Measurements from ENCODE around the gene NDUFC2.
"Not testable (repeated sequence)": the region's sequence is repeated elsewhere in the genome, so short reads cannot be mapped to it uniquely, and the experiment has no call there.

The NDUFC2 gene

DNA sequence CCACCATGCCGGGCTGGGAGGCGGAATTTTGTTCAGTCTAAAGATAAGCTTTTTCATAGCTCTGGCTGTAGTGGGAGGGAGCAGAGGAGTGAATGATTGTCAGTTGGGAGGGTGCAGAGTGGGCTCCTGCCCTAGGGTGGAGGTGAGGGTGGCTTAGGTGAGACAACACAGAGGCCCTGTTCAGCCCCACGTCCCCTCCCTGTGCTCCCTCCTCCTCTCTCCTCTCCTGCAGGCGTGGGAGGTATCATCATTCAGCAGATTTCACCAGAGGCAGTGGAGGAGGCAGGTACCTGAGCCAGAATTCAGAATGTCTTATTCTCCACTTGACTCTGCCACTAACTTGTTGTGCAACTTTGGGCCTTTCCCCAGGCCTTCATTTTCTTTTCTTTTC lies 17.7 kb downstream of the NDUFC2 start:
- no peak for DNase-seq (ENCODE audit: low read depth)
- in situ Hi-C loops (cut with HindIII; ENCODE audit: low sequenced_read_pairs) = no loop called here
- H3K4me3 ChIP-seq (ENCODE audit: low read depth, low read length) = no peak overlapping the region
- TF ChIP-seq, protein P1, sequence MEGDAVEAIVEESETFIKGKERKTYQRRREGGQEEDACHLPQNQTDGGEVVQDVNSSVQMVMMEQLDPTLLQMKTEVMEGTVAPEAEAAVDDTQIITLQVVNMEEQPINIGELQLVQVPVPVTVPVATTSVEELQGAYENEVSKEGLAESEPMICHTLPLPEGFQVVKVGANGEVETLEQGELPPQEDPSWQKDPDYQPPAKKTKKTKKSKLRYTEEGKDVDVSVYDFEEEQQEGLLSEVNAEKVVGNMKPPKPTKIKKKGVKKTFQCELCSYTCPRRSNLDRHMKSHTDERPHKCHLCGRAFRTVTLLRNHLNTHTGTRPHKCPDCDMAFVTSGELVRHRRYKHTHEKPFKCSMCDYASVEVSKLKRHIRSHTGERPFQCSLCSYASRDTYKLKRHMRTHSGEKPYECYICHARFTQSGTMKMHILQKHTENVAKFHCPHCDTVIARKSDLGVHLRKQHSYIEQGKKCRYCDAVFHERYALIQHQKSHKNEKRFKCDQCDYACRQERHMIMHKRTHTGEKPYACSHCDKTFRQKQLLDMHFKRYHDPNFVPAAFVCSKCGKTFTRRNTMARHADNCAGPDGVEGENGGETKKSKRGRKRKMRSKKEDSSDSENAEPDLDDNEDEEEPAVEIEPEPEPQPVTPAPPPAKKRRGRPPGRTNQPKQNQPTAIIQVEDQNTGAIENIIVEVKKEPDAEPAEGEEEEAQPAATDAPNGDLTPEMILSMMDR (IDR thresholded peaks at IDR 0.05; ENCODE audit: low read depth, low read length, missing control alignments) = no peak

DNA sequence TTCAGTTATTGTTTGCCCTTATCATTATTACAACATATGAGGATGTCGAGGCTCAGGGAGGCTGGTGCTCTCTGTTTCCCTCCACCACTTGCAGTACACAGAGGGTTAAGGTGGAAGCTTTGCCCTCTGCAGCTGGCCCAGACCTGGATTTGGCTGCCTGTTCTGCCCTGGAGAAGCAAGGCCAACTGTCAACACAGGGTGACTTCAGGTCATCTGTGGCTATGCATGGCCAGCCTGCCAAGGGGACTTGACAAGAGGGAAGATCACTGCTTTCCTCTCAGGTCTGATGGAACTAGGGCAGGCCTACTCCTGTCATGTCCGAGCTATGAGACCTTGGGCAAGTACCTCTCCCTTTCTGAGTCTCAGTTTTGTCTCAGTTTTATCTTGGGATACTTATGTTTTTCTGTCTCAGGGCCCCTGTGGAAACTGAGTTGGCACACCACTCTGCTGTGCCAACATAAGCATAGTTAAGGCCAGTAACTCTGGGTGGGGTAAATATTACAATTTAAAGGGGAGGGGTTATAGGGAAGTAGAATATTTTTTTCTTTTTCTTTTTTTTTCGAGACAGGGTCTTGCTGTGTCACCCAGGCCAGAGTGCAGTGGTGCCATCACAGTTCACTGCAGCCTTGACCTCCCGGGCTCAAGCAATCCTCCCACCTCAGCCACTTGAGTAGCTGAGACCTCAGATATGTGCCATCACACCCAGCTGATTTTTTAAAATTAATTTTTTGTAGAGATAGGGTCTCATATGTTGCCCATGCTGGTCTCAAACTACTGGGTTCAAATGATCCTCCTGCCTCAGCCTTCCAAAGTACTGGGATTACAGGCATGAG lies 18.4 kb downstream of the NDUFC2 start:
- TF ChIP-seq, protein P1 (IDR thresholded peaks at IDR 0.05; ENCODE audit: low read depth, low read length, missing control alignments) = no peak
- no peak overlapping the region for H3K4me3 ChIP-seq (ENCODE audit: low read depth, low read length)
- in situ Hi-C loops (cut with HindIII; ENCODE audit: low sequenced_read_pairs) = no loop called here
- DNase-seq (ENCODE audit: low read depth) = no peak

DNA sequence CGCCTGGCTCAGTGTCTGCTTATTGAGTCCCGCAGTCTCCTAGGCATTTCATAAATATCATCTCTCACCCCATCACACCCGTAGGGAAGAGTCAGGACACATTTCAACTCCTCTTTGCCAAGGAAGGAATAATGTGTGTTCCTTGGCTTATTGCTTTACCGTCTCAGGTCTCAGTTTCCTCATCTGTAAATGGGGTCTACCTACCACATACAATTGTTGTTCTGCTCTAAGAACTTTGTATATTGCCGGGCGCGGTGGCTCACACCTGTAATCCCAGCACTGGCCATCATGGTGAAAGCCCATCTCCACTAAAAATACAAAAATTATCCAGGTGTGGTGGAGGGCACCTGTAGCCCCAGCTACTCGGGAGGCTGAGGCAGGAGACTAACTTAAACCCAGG lies 19.1 kb downstream of the NDUFC2 start:
- H3K4me3 ChIP-seq (ENCODE audit: low read depth, low read length) = no peak overlapping the region
- TF ChIP-seq, protein P1 (IDR thresholded peaks at IDR 0.05; ENCODE audit: low read depth, low read length, missing control alignments) = no peak
- no peak for DNase-seq (ENCODE audit: low read depth)
- in situ Hi-C loops (cut with HindIII; ENCODE audit: low sequenced_read_pairs) = no loop called here

- H3K4me3 ChIP-seq (ENCODE audit: low read depth, low read length); DNase-seq (ENCODE audit: low read depth); in situ Hi-C loops (cut with HindIII; ENCODE audit: low sequenced_read_pairs): not testable (repeated sequence)
These were observed 19.8 kb downstream of the NDUFC2 start for GRCh38 chr11:78059749-78060328.

- H3K4me3 ChIP-seq (ENCODE audit: low read depth, low read length) = no peak overlapping the region
- TF ChIP-seq, protein P1 (IDR thresholded peaks at IDR 0.05; ENCODE audit: low read depth, low read length, missing control alignments) = no peak
- in situ Hi-C loops (cut with HindIII; ENCODE audit: low sequenced_read_pairs) = no loop called here
- DNase-seq (ENCODE audit: low read depth) = no peak
These were observed 22.1 kb downstream of the NDUFC2 start for GRCh38 chr11:78057462-78058055.

DNA sequence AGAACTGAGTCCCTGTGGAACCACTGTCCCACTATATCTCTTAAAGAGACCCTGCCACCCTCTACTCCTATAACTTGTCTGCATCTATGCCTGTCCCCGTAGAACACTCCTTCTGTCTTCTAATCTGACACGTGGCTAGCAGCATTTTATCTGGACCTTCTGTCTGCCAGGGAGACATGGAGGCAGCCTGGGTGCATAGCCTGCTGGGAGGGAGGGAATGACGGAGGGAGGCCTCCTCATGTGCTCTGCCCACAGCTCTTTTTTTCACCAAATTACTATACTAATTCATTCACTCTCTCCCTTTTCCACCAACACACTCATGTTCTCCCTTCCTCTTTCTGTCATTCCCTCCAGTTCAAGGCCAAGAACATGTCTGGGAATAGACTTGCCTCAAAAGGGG lies 23.6 kb downstream of the NDUFC2 start:
- TF ChIP-seq, protein P1 (IDR thresholded peaks at IDR 0.05; ENCODE audit: low read depth, low read length, missing control alignments) = no peak
- in situ Hi-C loops (cut with HindIII; ENCODE audit: low sequenced_read_pairs) = no loop called here

GRCh38 chr11:78054971-78055370 lies 24.7 kb downstream of the NDUFC2 start:
- no peak overlapping the region for H3K4me3 ChIP-seq (ENCODE audit: low read depth, low read length)
- in situ Hi-C loops (cut with HindIII; ENCODE audit: low sequenced_read_pairs) = no loop called here
- TF ChIP-seq, protein P1 (IDR thresholded peaks at IDR 0.05; ENCODE audit: low read depth, low read length, missing control alignments) = no peak
- no peak for DNase-seq (ENCODE audit: low read depth)

More for the DNA sequence above, 23.6 kb downstream of the NDUFC2 start:
- DNase-seq (ENCODE audit: low read depth) = no peak
- H3K4me3 ChIP-seq (ENCODE audit: low read depth, low read length) = no peak overlapping the region

Measured in astrocyte of the cerebellum (primary cell).